T-cell (primary cell): ENCODE measurements around the gene ZNF432. TPM values are rescaled to one million over a fixed set of nuclear protein-coding genes. Genes with fewer than 3 reads are reported as not detected.
"Not testable (repeated sequence)": the region's sequence is repeated elsewhere in the genome, so short reads cannot be mapped to it uniquely, and the experiment has no call there.

Source experiments
- ATAC-seq, 4 experiments: fragments of 200-7000 bp in 3 of 4; fragments of 150-1000 bp in 1 of 4; cut with Tn5 transposase; replicated peaks in 1 of 4; 1 replicate in 3 of 4; 2 replicates in 1 of 4; pipeline ENCODE4 v1.10.0; 2021; ENCODE audit warnings: moderate library complexity in 3 of 4, mild to moderate bottlenecking in 2 of 4, moderate number of reproducible peaks in 1 of 4
- CTCF ChIA-PET, 2 donors: fragments of 300-600 bp; sonication (Branson Sonifier 250); formaldehyde crosslinking; loops; one replicate each; lab custom pipeline; 2022; ENCODE audit warnings: antibody characterized with exemption in 2 of 2; lab: Charles Lee
- POLR2A ChIA-PET, 2 donors: fragments of 300-600 bp; sonication (Branson Sonifier 250); formaldehyde crosslinking; loops; one replicate each; lab custom pipeline; 2022; ENCODE audit warnings: antibody characterized with exemption in 2 of 2; lab: Charles Lee
- DNase-seq, 35 experiments: peaks; one replicate each; pipeline versions ENCODE4 v3.0.0 to v3.0.0-alpha.2; 2013 to 2023
- H3K27ac ChIP-seq: one replicate; pipeline ENCODE4 v1.5.1; 2013; ENCODE audit warnings: low read length
- H3K27me3 ChIP-seq, 2 experiments: replicated peaks in 1 of 2; 1 replicate in 1 of 2; 2 replicates in 1 of 2; pipeline versions ENCODE4 v1.6.1 to v1.7.0; 2013; ENCODE audit warnings: low read length in 1 of 2, mixed read lengths in 1 of 2; ENCODE audit not compliant: control insufficient read depth in 2 of 2, insufficient read depth in 2 of 2; ENCODE audit errors: extremely low read depth in 1 of 2
- H3K36me3 ChIP-seq, 2 donors: 1 replicate in 1 of 2; 2 replicates in 1 of 2; pipeline versions ENCODE4 v1.6.1 to v1.7.0; 2013; ENCODE audit warnings: low read length in 1 of 2; ENCODE audit not compliant: control insufficient read depth in 2 of 2, insufficient read depth in 1 of 2; ENCODE audit errors: extremely low read depth in 1 of 2
- H3K4me1 ChIP-seq, 2 experiments: 1 replicate in 1 of 2; 2 replicates in 1 of 2; pipeline versions ENCODE4 v1.6.1 to v1.7.0; 2013; ENCODE audit warnings: low read length in 2 of 2, mixed read lengths in 1 of 2; ENCODE audit not compliant: insufficient read depth in 2 of 2, control insufficient read depth in 1 of 2; ENCODE audit errors: extremely low read depth in 1 of 2
- H3K4me3 ChIP-seq, 2 donors: 1 replicate in 1 of 2; 2 replicates in 1 of 2; pipeline versions ENCODE4 v1.5.1 to v1.7.0; 2013; ENCODE audit warnings: mild to moderate bottlenecking in 2 of 2, low read length in 1 of 2, moderate library complexity in 1 of 2; ENCODE audit not compliant: control insufficient read depth in 1 of 2; ENCODE audit errors: extremely low read depth in 1 of 2
- H3K9me3 ChIP-seq: 2 replicates; pipeline ENCODE4 v1.7.0; 2013
- H3K27ac Mint-ChIP-seq, 2 donors: one replicate each; pipeline ENCODE4 v1.8.0; 2020 to 2021; ENCODE audit warnings: mild to moderate bottlenecking in 2 of 2, mixed read lengths in 2 of 2
- H3K27me3 Mint-ChIP-seq, 2 donors: one replicate each; pipeline ENCODE4 v1.8.0; 2021 to 2022; ENCODE audit warnings: mixed read lengths in 2 of 2
- H3K36me3 Mint-ChIP-seq: one replicate; pipeline ENCODE4 v1.8.0; 2021; ENCODE audit warnings: mixed read lengths
- H3K4me1 Mint-ChIP-seq, 3 donors: one replicate each; pipeline ENCODE4 v1.8.0; 2020 to 2022; ENCODE audit warnings: mixed read lengths in 3 of 3, mild to moderate bottlenecking in 1 of 3
- H3K4me3 Mint-ChIP-seq, 3 donors: one replicate each; pipeline ENCODE4 v1.8.0; 2020 to 2022; ENCODE audit warnings: mild to moderate bottlenecking in 3 of 3, mixed read lengths in 3 of 3, moderate library complexity in 3 of 3
- H3K9me3 Mint-ChIP-seq, 3 donors: one replicate each; pipeline ENCODE4 v1.8.0; 2020 to 2022; ENCODE audit warnings: mixed read lengths in 3 of 3
- WGBS: methylation state at CpG from one replicate; pipeline ENCODE4 v1.1.5; 2013; ENCODE audit warnings: missing lambda C conversion rate; ENCODE audit not compliant: insufficient coverage; 5-methylcytosine and 5-hydroxymethylcytosine counted together
- total RNA-seq, 35 experiments: library from RNA in 6 of 35; stranded (reverse) in 6 of 35; fragments of 120-200 nt in 1 of 35; gene quantifications; one replicate each; pipeline versions ENCODE4 v1.2.1 to v1.2.4 and lab custom pipeline; 2013 to 2026

Gene ZNF432
- total RNA-seq, 5 donors from 2014 or later (not counting 1 experiment from before 2014, with no cell fraction given): 12.9 to 22.1 (median 17.3) TPM

GRCh38 chr19:52039169-52039568, 9.5 kb downstream of the ZNF432 start:
- no peak for DNase-seq
- Mint-ChIP-seq H3K36me3 (peaks cover 93% of the 10 kb centered on the region), H3K9me3 (peaks cover 17 to 65% (median 51%) of the 10 kb centered on the region in 3 donors), H3K27ac (no peak overlapping the region), H3K27me3 (no peaks in the 10 kb centered on the region), H3K4me3 (peak overlapping the region in 1 of 3 donors; percentile 3), H3K4me1 (no peaks in the 10 kb centered on the region)
- ChIA-PET CTCF (no interaction called here), POLR2A (no interaction called here)
- Histone ChIP-seq H3K4me3 (no peak overlapping the region), H3K4me1 (no peaks in the 10 kb centered on the region), H3K27me3 (no peaks in the 10 kb centered on the region), H3K36me3 (peaks cover 30 to 70% of the 10 kb centered on the region in 2 donors), H3K27ac (no peak overlapping the region), H3K9me3 (peaks cover 30% of the 10 kb centered on the region)
- 100% methylated on average over 1 of the region's 4 CpGs for WGBS
- ATAC-seq: no peak

GRCh38 chr19:52034051-52034728, 14.4 kb downstream of the ZNF432 start:
- ATAC-seq: no peak
- WGBS: 100% methylated on average over 2 of the region's 12 CpGs
- peaks cover 24 to 45% of the 10 kb centered on the region in 2 donors for H3K36me3 ChIP-seq
- H3K4me3 ChIP-seq: no peak overlapping the region
- no peak overlapping the region for H3K4me3 Mint-ChIP-seq
- H3K27ac ChIP-seq: no peak overlapping the region
- peaks cover 27 to 61% (median 48%) of the 10 kb centered on the region in 3 donors for H3K9me3 Mint-ChIP-seq
- POLR2A ChIA-PET: no interaction called here
- CTCF ChIA-PET: no interaction called here
- no peak for DNase-seq
- peaks cover 67% of the 10 kb centered on the region for H3K36me3 Mint-ChIP-seq
- H3K27me3 Mint-ChIP-seq: no peaks in the 10 kb centered on the region
- no peak overlapping the region for H3K27ac Mint-ChIP-seq
- no peaks in the 10 kb centered on the region for H3K4me1 Mint-ChIP-seq
- no peaks in the 10 kb centered on the region for H3K4me1 ChIP-seq
- peaks cover 40% of the 10 kb centered on the region for H3K9me3 ChIP-seq
- H3K27me3 ChIP-seq: no peaks in the 10 kb centered on the region

GRCh38 chr19:52028780-52029123, 19.9 kb downstream of the ZNF432 start:
- Histone ChIP-seq H3K4me3 (peak overlapping the region; percentile 77 to 89), H3K27ac (peak overlapping the region; percentile 91), H3K4me1 (peaks cover 5 to 10% of the 10 kb centered on the region in 2 experiments), H3K27me3 (no peaks in the 10 kb centered on the region), H3K9me3 (peaks cover 16% of the 10 kb centered on the region), H3K36me3 (peaks cover 14 to 23% of the 10 kb centered on the region in 2 donors)
- Mint-ChIP-seq H3K27ac (peak overlapping the region; percentile 84 to 95), H3K4me1 (peaks cover 24 to 35% (median 28%) of the 10 kb centered on the region in 3 donors), H3K4me3 (peak overlapping the region; percentile 89 to 94 (median 92)), H3K36me3 (peaks cover 46% of the 10 kb centered on the region), H3K9me3 (peaks cover 16 to 45% (median 26%) of the 10 kb centered on the region in 3 donors), H3K27me3 (no peaks in the 10 kb centered on the region)
- DNase-seq (no peak), ATAC-seq (peak; percentile 25 to 31 (median 29))
- POLR2A ChIA-PET: interaction anchor here in 1 of 2 donors (0.7 to 1.0 kb wide), 2 partner anchors 20 to 161 kb away, joined by 3 to 8 read pairs; partner anchors contain the start of gene ZNF432
- CTCF ChIA-PET: no interaction called here
- WGBS: 0% methylated on average over 2 of the region's 5 CpGs

GRCh38 chr19:52028027-52028779, 20.4 kb downstream of the ZNF432 start, which contains the start of gene ZNF614:
ZNF614 (minus strand) TSS chr19:52028379; CDS start chr19:52025745, 2,634 bp downstream.
- H3K36me3 Mint-ChIP-seq: peaks cover 47% of the 10 kb centered on the region
- POLR2A ChIA-PET: interaction anchor here in 1 of 2 donors (0.7 to 1.0 kb wide), 2 partner anchors 20 to 161 kb away, joined by 3 to 8 read pairs; partner anchors contain the start of gene ZNF432
- under 1% methylated on average over 53 of the region's 53 CpGs for WGBS
- CTCF ChIA-PET: no interaction called here
- no peaks in the 10 kb centered on the region for H3K27me3 Mint-ChIP-seq
- ATAC-seq: peak; percentile 88 to 90 (median 90)
- H3K27ac Mint-ChIP-seq: peak within 1 kb of the TSS; percentile 84 to 95
- peak within 1 kb of the TSS; percentile 77 to 89 for H3K4me3 ChIP-seq
- peaks cover 16 to 40% (median 25%) of the 10 kb centered on the region in 3 donors for H3K9me3 Mint-ChIP-seq
- peaks cover 24 to 35% (median 28%) of the 10 kb centered on the region in 3 donors for H3K4me1 Mint-ChIP-seq
- H3K9me3 ChIP-seq: peaks cover 15% of the 10 kb centered on the region
- peaks cover 18 to 28% of the 10 kb centered on the region in 2 donors for H3K36me3 ChIP-seq
- H3K4me3 Mint-ChIP-seq: peak within 1 kb of the TSS; percentile 89 to 94 (median 92)
- no peaks in the 10 kb centered on the region for H3K27me3 ChIP-seq
- H3K4me1 ChIP-seq: peaks cover 5 to 10% of the 10 kb centered on the region in 2 experiments
- peak within 1 kb of the TSS; percentile 91 for H3K27ac ChIP-seq
- DNase-seq: peak; percentile 66 to 91 (median 83)

- CTCF ChIA-PET: not testable (repeated sequence)
Observed at GRCh38 chr19:52026255-52026990, 22.2 kb downstream of the ZNF432 start.

More at GRCh38 chr19:52026255-52026990, 22.2 kb downstream of the ZNF432 start:
- H3K4me3 ChIP-seq, H3K27ac ChIP-seq, H3K27me3 Mint-ChIP-seq, ATAC-seq, DNase-seq, H3K27ac Mint-ChIP-seq, POLR2A ChIA-PET, H3K27me3 ChIP-seq: not testable (repeated sequence)
- Mint-ChIP-seq H3K36me3 (peaks cover 56% of the 10 kb centered on the region), H3K4me1 (peaks cover 24 to 35% (median 28%) of the 10 kb centered on the region in 3 donors), H3K4me3 (peak overlapping the region; percentile 39 to 94 (median 92)), H3K9me3 (peaks cover 21 to 40% (median 28%) of the 10 kb centered on the region in 3 donors)
- Histone ChIP-seq H3K4me1 (peaks cover 5 to 10% of the 10 kb centered on the region in 2 experiments), H3K9me3 (peaks cover 13% of the 10 kb centered on the region), H3K36me3 (peaks cover 24 to 37% of the 10 kb centered on the region in 2 donors)
- 92% methylated on average over 6 of the region's 15 CpGs for WGBS
